Left ventricle myocardium inferior (tissue), 1 donor: ENCODE data around the gene EOLA1. TPM values are rescaled to one million over a fixed set of nuclear protein-coding genes. Genes with fewer than 3 reads are reported as not detected.
"Not testable (repeated sequence)": the region's sequence is repeated elsewhere in the genome, so short reads cannot be mapped to it uniquely, and the experiment has no call there.

ENCODE experiments used
- DNase-seq: peaks from one replicate; pipeline ENCODE4 v3.0.0-alpha.2; 2020
- H3K27ac ChIP-seq: fragments of 200-600 bp; replicated peaks from 2 replicates; pipeline ENCODE4 v1.8.0; 2021
- H3K27me3 ChIP-seq: fragments of 200-600 bp; 2 replicates; pipeline ENCODE4 v1.8.0; 2021; ENCODE audit warnings: low read depth
- H3K36me3 ChIP-seq: fragments of 200-600 bp; 2 replicates; pipeline ENCODE4 v1.8.0; 2021
- H3K4me1 ChIP-seq: fragments of 200-600 bp; 2 replicates; pipeline ENCODE4 v1.8.0; 2021
- H3K4me3 ChIP-seq: fragments of 200-600 bp; 2 replicates; pipeline ENCODE4 v1.8.0; 2021; ENCODE audit warnings: mild to moderate bottlenecking, moderate library complexity
- H3K9me3 ChIP-seq: fragments of 200-600 bp; replicated peaks from 2 replicates; pipeline ENCODE4 v1.8.0; 2021
- CTCF ChIP-seq: fragments of 200-600 bp; IDR thresholded peaks from 2 replicates; pipeline ENCODE4 v1.8.0; 2021; ENCODE audit warnings: antibody characterized with exemption, mild to moderate bottlenecking, borderline replicate concordance
- intact Hi-C: fragments of 100-400 bp; cut with micrococcal nuclease; formaldehyde crosslinking; loops from one replicate; pipeline ENCODE4 v1.11.0; 2022
- total RNA-seq: library from RNA; stranded (reverse); fragmentation: NEBNext Ultra II Directional; extraction: Animal tissue kit (Norgen Biotek cat#: 25700); gene quantifications from one replicate; pipeline ENCODE4 v1.2.1, GENCODE V29; 2021
- donor health status: DM: no; HTN: yes; CAD: no; lungs with severe emphysema.

The EOLA1 gene
- total RNA-seq, 1 donor from 2014 or later, result 31.3 TPM

GRCh38 chrX:149551939-149552248, 11.1 kb downstream of the EOLA1 start:
- intact Hi-C loops, H3K36me3 ChIP-seq, H3K27me3 ChIP-seq, H3K4me1 ChIP-seq, DNase-seq, H3K4me3 ChIP-seq, H3K27ac ChIP-seq, H3K9me3 ChIP-seq: not testable (repeated sequence)

GRCh38 chrX:149555251-149555650, 14.4 kb downstream of the EOLA1 start:
- H3K4me3 ChIP-seq, DNase-seq, intact Hi-C loops: not testable (repeated sequence)

GRCh38 chrX:149563359-149563758, 22.5 kb downstream of the EOLA1 start:
- DNase-seq, result no peak
- Histone ChIP-seq H3K9me3 (no peaks in the 10 kb centered on the region), H3K36me3 (no peaks in the 10 kb centered on the region), H3K27ac (no peak overlapping the region), H3K4me3 (no peak overlapping the region), H3K27me3 (no peaks in the 10 kb centered on the region), H3K4me1 (no peaks in the 10 kb centered on the region)
- intact Hi-C loops, result no loop called here
- TF ChIP-seq CTCF, result no peak

More at GRCh38 chrX:149555251-149555650, 14.4 kb downstream of the EOLA1 start:
- H3K27ac ChIP-seq, H3K4me1 ChIP-seq, H3K9me3 ChIP-seq, H3K36me3 ChIP-seq, H3K27me3 ChIP-seq: not testable (repeated sequence)

GRCh38 chrX:149567621-149568417, 27.0 kb downstream of the EOLA1 start:
- H3K36me3 ChIP-seq, result no peaks in the 10 kb centered on the region
- H3K27ac ChIP-seq, result no peak overlapping the region
- H3K4me1 ChIP-seq, result no peaks in the 10 kb centered on the region
- intact Hi-C loops, result no loop called here
- no peak overlapping the region for H3K4me3 ChIP-seq
- H3K9me3 ChIP-seq, result no peaks in the 10 kb centered on the region
- no peak for TF ChIP-seq CTCF
- H3K27me3 ChIP-seq, result no peaks in the 10 kb centered on the region
- no peak for DNase-seq

- H3K27me3 ChIP-seq, result no peaks in the 10 kb centered on the region
- no peak overlapping the region for H3K4me3 ChIP-seq
- TF ChIP-seq CTCF, result no peak
- no peaks in the 10 kb centered on the region for H3K9me3 ChIP-seq
- no peaks in the 10 kb centered on the region for H3K4me1 ChIP-seq
- no peaks in the 10 kb centered on the region for H3K36me3 ChIP-seq
- intact Hi-C loops, result no loop called here
- H3K27ac ChIP-seq, result no peak overlapping the region
- DNase-seq, result no peak
Measured at GRCh38 chrX:149568701-149569296, 28.0 kb downstream of the EOLA1 start.

GRCh38 chrX:149569770-149570169, 29.0 kb downstream of the EOLA1 start:
- no peaks in the 10 kb centered on the region for H3K27me3 ChIP-seq
- H3K27ac ChIP-seq, result no peak overlapping the region
- no peaks in the 10 kb centered on the region for H3K9me3 ChIP-seq
- no peak for DNase-seq
- no peaks in the 10 kb centered on the region for H3K36me3 ChIP-seq
- intact Hi-C loops, result no loop called here
- no peaks in the 10 kb centered on the region for H3K4me1 ChIP-seq
- no peak for TF ChIP-seq CTCF
- no peak overlapping the region for H3K4me3 ChIP-seq
